ACC112 (cell line): ENCODE data around the gene C10orf105.

Experiments
- H2AFZ ChIP-seq: fragments of 200-600 bp; sonication (generic); one replicate; pipeline ENCODE4 v1.6.0; 2017; ENCODE audit warnings: antibody characterized with exemption, low read length; ENCODE audit not compliant: unreplicated experiment
- H3K27ac ChIP-seq: fragments of 200-600 bp; sonication (generic); 2 replicates; pipeline ENCODE4 v1.5.1; 2014; ENCODE audit warnings: low read depth, mild to moderate bottlenecking, antibody characterized with exemption, low read length, moderate library complexity
- H3K27me3 ChIP-seq: fragments of 200-600 bp; sonication (generic); 2 replicates; pipeline ENCODE4 v1.6.1; 2014; ENCODE audit warnings: mild to moderate bottlenecking, antibody characterized with exemption, low read length, moderate library complexity, mixed read lengths; ENCODE audit not compliant: insufficient read depth
- H3K36me3 ChIP-seq: fragments of 200-600 bp; sonication (generic); 2 replicates; pipeline ENCODE4 v1.6.1; 2016; ENCODE audit warnings: mild to moderate bottlenecking, antibody characterized with exemption, low read length, moderate library complexity, mixed read lengths; ENCODE audit not compliant: insufficient read depth
- H3K4me1 ChIP-seq: fragments of 200-600 bp; sonication (generic); one replicate; pipeline ENCODE4 v1.6.1; 2016; ENCODE audit warnings: low read length, mixed read lengths; ENCODE audit not compliant: insufficient read depth, unreplicated experiment, control insufficient read depth
- H3K4me3 ChIP-seq: fragments of 200-600 bp; sonication (generic); 2 replicates; pipeline ENCODE4 v1.5.1; 2014; ENCODE audit warnings: mild to moderate bottlenecking, low read depth, low read length
- H3K79me2 ChIP-seq: fragments of 200-600 bp; sonication (generic); one replicate; pipeline ENCODE4 v1.6.0; 2016; ENCODE audit warnings: low read length; ENCODE audit not compliant: control insufficient read depth, unreplicated experiment, insufficient read depth

The C10orf105 gene

GRCh38 chr10:71750124-71750841, 30.7 kb upstream of the C10orf105 start:
- Histone ChIP-seq H3K4me1 (no peaks in the 10 kb centered on the region), H3K4me3 (no peak overlapping the region)

DNA sequence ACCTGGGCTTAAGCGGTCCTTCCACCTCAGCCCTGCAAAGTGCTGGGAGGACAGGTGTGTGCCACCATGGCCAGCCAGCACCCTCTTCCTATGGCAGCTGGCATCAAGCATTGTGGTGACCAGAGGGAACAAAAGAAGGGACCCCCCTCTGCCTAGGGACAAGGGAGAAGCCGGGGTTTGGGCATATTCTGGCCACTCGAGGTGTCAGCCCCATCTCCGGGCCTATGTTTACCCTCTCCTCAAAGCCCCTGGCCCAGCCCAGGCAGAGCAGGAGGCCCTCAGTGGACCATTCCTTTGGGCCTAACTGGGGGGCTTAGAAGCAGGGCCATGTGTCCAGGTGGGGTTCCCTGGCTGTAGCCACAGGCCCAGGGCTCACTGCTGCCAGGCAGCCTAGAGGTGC, 29.8 kb upstream of the C10orf105 start:
- no peaks in the 10 kb centered on the region for H3K27me3 ChIP-seq
- H3K27ac ChIP-seq = no peak overlapping the region
- no peaks in the 10 kb centered on the region for H3K4me1 ChIP-seq
- H3K36me3 ChIP-seq = no peaks in the 10 kb centered on the region
- no peak overlapping the region for H2AFZ ChIP-seq
- no peaks in the 10 kb centered on the region for H3K79me2 ChIP-seq
- H3K4me3 ChIP-seq = no peak overlapping the region

More at GRCh38 chr10:71750124-71750841, 30.7 kb upstream of the C10orf105 start:
- no peaks in the 10 kb centered on the region for H3K36me3 ChIP-seq
- no peaks in the 10 kb centered on the region for H3K79me2 ChIP-seq
- no peak overlapping the region for H3K27ac ChIP-seq
- no peak overlapping the region for H2AFZ ChIP-seq
- no peaks in the 10 kb centered on the region for H3K27me3 ChIP-seq

GRCh38 chr10:71748671-71749191, 29.2 kb upstream of the C10orf105 start:
- Histone ChIP-seq H3K79me2 (no peaks in the 10 kb centered on the region), H3K4me3 (no peak overlapping the region), H3K27me3 (no peaks in the 10 kb centered on the region), H2AFZ (no peak overlapping the region), H3K36me3 (no peaks in the 10 kb centered on the region), H3K27ac (no peak overlapping the region), H3K4me1 (no peaks in the 10 kb centered on the region)

DNA sequence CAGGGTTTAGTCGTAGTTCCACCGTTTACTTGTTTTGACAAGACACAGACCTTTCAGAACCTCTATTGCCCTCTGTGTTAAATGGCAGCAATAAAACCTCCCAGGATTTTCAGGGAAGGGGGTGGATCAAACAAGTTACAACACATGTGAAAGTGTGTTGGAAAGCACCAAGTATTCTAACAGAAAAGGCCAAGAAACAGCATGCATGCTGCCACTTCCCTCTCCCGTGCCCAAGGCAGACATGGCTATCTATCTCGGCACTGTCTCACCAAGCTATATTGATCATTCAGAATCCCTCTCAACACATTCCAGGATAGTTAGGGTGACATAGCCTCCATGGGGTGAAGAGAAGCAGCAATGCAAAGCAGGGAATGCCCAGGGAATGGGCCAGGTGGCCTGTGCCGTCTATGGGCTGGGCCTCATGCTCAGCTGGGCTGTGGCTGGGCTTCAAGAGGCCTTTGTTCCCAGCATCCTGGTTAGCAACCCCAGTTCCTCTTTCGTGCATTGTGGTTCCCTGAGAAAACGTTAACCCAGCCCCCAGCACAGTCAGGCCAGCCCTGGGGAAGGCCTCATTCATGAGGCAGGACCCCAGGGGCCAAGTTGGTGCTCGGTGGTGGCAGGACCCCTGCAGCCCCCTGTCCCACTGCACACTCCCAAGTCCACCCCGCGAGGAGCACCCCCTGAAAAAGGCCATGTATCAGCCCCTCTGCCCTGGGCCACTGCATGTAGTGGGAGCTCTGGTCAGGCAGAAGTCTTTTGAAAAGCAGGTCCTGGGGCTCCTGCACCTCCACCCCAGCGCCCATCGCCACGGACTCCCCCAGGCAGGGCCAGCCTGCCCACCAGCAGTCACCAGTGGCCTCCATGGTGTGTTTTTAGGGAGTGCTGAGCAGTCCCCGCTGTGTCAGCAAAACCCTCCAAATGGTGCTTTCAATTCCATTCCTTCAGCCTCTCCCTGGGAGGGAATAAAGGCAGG, 28.3 kb upstream of the C10orf105 start:
- H3K27ac ChIP-seq = no peak overlapping the region
- no peaks in the 10 kb centered on the region for H3K27me3 ChIP-seq
- no peaks in the 10 kb centered on the region for H3K36me3 ChIP-seq
- no peak overlapping the region for H3K4me3 ChIP-seq
- H2AFZ ChIP-seq = no peak overlapping the region
- H3K4me1 ChIP-seq = no peaks in the 10 kb centered on the region
- H3K79me2 ChIP-seq = no peaks in the 10 kb centered on the region

DNA sequence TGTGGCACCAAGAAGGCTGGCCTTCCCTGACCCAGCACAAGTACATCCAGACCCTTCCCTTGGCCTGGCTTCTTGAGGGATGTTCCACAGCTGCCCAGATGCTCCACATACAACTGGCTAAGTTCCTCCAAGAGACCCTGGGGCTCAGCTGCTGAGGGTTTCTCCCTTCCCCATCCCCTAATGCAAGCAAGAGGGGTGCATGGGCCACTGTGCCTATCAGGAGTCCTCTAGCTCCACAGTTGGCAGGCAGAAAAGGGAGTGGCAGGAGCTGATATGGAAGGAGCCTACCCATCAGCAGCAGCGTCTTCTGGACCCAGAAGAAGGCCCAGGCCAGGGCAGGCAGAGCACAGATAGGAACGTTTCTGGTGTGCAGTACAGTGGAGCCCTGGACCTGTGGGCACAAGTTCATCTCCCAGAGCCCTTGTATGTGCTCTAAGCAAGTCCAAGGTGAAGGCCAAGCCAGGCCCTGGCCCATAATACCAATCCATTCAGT, 27.5 kb upstream of the C10orf105 start:
- no peak overlapping the region for H2AFZ ChIP-seq
- H3K4me1 ChIP-seq = no peaks in the 10 kb centered on the region
- H3K27ac ChIP-seq = no peak overlapping the region
- no peaks in the 10 kb centered on the region for H3K36me3 ChIP-seq
- no peak overlapping the region for H3K4me3 ChIP-seq
- H3K79me2 ChIP-seq = no peaks in the 10 kb centered on the region
- H3K27me3 ChIP-seq = no peaks in the 10 kb centered on the region

GRCh38 chr10:71746344-71747037, 26.9 kb upstream of the C10orf105 start:
- no peak overlapping the region for H3K4me3 ChIP-seq
- H3K27me3 ChIP-seq = no peaks in the 10 kb centered on the region
- no peaks in the 10 kb centered on the region for H3K79me2 ChIP-seq
- H2AFZ ChIP-seq = no peak overlapping the region
- no peaks in the 10 kb centered on the region for H3K4me1 ChIP-seq
- no peaks in the 10 kb centered on the region for H3K36me3 ChIP-seq
- no peak overlapping the region for H3K27ac ChIP-seq

DNA sequence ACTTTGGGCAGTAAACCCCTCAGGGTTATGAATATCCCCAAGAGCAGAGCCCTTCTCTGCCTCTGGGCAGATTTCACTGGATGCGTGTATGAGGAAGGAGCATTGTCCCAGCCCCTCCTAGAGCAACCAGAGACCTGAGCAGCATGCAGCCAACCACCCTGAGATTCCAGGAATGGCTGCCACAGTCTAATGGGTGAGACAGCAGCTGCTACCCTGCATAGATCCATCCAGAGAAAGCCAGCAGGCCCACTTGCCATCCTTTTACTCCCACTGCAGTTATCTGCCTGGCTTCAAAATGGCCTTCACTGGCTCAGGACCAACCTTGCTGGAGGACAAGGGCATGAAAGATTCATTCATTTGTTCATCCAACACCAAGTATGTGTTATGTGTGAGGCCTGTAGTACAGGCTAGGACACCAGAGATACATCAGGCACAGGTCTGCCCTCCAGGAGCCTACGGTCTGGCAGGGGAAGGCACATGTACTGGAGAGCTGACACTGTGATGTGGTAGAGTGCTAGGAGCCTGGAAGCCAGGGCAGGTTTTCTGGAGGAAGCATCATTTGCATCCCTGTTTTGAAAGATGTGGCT, 26.2 kb upstream of the C10orf105 start:
- Histone ChIP-seq H3K4me3 (no peak overlapping the region), H3K4me1 (no peaks in the 10 kb centered on the region), H3K27me3 (no peaks in the 10 kb centered on the region), H3K36me3 (no peaks in the 10 kb centered on the region), H3K27ac (no peak overlapping the region), H3K79me2 (no peaks in the 10 kb centered on the region), H2AFZ (no peak overlapping the region)

DNA sequence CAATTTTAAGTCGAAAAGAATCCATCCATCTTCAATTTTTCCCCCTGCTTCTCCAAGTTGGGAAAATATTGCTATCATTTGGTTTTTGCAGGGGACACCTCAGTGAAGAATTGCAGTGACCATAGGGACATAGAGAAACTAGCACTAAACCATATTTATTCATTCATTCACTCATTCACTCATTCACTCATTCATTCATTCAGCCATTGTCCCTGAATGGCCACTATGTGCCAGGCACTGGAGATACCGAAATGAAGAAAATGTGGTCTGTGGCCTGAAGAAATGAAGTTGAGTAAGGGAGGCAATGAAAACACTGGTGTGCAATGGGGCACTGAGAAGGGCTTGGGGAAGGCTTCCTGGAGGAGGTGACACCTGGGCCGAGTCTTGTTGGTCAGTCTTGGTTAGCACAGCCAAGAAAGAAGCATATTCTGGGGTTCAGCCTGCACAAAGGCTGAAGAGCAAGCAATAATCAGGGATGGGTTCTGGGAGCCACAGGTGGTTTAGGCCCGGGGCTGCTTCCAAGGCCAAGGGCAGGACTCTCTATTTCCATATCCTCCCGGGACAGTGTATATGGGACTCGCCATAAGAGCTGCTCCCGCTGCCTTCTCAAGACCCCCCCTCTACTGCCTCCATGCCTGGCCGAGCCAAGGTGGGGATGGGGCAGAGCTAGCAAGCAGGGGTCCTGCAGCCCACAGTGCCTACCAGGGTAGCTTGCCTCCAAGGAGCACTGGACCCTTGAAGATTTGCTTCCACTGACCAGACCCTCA, 25.5 kb upstream of the C10orf105 start:
- Histone ChIP-seq H3K4me1 (no peaks in the 10 kb centered on the region), H3K27ac (no peak overlapping the region), H3K36me3 (no peaks in the 10 kb centered on the region)

DNA sequence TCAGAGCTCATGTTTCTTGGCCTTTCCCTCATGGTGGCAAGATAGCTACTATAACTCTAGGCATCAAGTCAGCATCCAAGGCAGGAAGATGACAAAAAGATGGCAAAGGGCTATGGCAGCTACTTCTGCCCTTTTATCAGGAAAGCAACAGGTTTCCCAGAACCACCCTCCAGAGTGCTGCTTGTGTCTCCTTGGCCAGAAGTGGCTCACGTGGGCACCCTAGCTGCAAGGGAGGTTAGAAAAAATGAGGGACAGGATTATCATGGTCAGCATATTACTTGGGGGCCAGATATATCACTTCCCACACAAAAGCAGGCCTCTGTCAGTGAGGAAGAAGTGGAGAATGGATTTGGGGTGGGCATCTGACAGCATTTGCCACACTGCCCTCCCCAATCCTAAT, 24.3 kb upstream of the C10orf105 start:
- Histone ChIP-seq H3K27me3 (no peaks in the 10 kb centered on the region), H2AFZ (no peak overlapping the region), H3K4me1 (no peaks in the 10 kb centered on the region), H3K36me3 (no peaks in the 10 kb centered on the region), H3K79me2 (no peaks in the 10 kb centered on the region), H3K4me3 (no peak overlapping the region), H3K27ac (no peak overlapping the region)

More for the DNA sequence above, 25.5 kb upstream of the C10orf105 start:
- Histone ChIP-seq H2AFZ (no peak overlapping the region), H3K4me3 (no peak overlapping the region), H3K79me2 (no peaks in the 10 kb centered on the region), H3K27me3 (no peaks in the 10 kb centered on the region)
